Stimulated activated CD4-positive, alpha-beta T cell treated with anti-CD3 and anti-CD28 coated beads, TNF-alpha, amount 100 ng/mL, for 1 hour (primary cell): ENCODE results near the gene ANKRD12.
"Not testable (repeated sequence)": the region's sequence is repeated elsewhere in the genome, so short reads cannot be mapped to it uniquely, and the experiment has no call there.

ENCODE experiments used
- DNase-seq, 3 donors: peaks; one replicate each; pipeline ENCODE4 v3.0.0-alpha.2; 2020; ENCODE audit warnings: low read depth in 3 of 3, low spot score in 1 of 3

ANKRD12 gene

DNA sequence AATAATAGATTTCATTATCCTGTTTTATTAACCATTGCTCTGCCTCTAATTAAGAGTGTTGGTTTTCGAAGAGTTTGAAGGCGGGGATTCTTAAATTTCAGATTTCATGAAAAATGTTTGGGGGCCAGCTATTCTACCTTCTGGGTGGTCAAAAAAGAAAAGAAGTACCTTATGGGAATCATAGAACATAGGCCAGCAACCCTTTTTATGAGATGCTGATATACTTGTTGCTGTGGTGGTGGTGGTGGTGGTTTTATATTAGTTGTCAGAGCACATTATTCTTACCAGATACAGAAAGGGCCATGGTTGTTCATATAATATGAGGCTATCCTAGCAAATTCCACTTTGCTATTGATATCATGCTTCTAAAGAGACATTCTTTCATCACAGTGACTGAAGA lies 4.4 kb downstream of the ANKRD12 start:
- no peak for DNase-seq

GRCh38 chr18:9146224-9146623 lies 9.6 kb downstream of the ANKRD12 start:
- no peak for DNase-seq

DNA sequence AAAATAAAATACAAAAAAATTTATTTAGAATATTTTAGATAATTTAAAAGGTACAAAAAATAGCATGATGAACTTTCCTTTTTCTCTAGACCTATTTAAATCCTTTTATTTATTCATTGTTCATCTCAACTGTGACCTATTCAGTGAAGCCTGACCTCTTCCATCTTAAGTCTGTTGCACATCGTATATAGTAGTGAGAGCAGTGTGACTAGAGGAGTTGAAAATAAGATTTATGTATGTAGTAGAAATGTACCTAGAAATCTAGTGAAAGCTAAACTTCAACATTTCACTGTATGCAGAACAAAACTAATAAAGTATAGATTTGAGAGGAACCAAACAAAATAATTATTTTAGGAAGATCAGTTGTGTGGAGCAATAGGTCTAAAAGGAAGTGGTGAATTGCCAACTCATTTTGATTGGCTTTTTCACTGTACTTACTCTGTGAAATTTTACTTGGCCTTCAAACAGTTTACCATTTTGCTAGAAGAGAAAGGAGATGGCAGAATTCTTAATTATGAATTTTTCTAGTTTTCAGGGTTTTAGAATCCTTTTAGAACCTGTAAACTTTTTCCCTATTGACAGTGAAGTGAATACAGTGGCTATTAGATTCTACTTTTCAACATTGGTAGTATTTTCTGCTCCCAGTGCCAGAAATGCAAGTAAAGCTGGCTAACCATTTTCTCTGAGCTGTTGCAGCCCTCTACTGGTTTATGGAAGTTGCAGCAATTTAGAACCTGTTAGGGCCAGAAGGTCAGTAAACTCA lies 11.0 kb downstream of the ANKRD12 start:
- no peak for DNase-seq

GRCh38 chr18:9148203-9148552 lies 11.6 kb downstream of the ANKRD12 start:
- DNase-seq = no peak

DNA sequence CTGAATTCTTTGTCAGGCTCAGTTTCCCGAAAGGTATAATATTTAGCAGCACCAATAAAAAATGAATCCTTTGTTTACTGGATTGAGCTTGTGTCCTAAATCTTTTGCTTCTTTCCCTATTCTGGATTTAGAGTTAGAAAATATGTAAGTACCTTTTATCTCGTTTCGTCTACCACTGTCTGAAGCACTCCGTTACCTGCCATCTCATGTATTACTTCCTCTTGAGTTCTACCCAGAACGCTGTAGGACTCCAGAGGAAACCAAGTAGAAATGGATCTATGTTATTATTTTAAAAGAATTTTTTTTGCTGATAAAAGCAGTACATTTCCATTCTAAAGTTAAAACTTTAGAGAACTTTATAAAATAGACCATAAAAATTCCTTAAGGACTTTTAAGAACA lies 13.5 kb downstream of the ANKRD12 start:
- DNase-seq = no peak

DNA sequence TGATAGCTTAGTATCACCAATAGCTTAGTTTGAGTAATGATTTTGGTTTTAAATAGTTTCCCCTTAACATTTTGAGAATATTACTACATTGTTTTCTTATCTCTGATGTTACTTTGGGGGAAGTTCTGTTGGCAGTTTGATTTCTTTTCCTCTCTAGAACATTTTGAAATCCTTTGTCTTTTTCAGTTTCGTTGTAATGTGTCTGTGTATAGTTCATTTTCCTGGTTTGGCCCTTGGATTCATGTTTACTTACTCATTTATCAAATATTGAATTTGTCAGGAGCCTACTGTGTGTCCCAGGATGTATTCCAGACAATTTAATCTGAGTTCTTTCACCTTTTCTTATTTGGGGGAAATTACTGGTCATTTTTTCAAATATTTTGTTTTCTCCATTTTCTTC lies 16.7 kb downstream of the ANKRD12 start:
- DNase-seq = no peak

DNA sequence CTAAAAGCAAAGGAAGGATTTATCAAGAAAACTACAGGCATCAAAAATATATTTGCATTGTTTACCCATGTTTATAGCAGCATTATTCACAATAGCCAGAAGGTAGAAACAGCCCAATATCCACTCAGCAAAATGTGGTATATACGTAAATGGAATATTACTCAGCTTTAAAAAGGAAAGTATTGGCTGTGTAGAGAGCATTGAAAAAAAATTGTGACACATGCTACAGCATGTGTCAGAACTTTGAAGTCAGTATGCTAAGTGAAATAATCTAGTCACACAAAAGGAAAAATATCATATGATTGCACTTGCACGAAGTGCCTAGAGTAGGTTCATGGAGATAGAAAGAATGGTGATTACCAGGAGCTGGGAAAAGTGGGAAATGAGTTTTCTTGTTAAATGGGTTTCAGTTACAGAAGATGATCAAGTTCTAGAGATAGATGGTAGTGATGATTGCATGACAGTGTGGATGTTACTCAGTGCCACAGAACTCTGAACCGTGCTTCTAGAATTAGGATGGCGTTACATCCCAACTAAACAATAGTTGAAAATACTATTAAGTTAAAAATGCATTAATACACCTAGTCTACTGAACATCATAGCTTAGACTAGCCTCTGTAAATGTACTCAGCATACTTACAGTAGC lies 20.1 kb downstream of the ANKRD12 start:
- DNase-seq = no peak

- DNase-seq = no peak
These were observed 21.2 kb downstream of the ANKRD12 start for GRCh38 chr18:9157806-9158205.

GRCh38 chr18:9160014-9160413 lies 23.4 kb downstream of the ANKRD12 start:
- DNase-seq = no peak

DNA sequence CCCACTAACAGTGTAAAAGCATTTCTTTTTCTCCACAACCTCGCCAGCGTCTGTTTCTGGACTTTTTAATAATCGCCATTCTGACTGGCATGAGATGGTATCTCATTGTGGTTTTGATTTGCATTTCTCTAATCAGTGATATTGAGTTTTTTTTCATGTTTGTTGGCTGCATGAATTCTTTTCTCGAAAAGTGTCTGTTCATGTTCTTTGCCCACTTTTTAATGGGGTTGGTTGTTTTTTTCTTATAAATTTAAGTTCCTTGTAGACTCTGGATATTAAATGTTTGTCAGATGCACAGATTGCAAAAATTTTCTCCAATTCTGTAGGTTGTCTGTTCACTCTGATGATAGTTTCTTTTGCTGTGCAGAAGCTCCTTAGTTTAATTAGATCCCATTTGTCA lies 26.1 kb downstream of the ANKRD12 start:
- DNase-seq = not testable (repeated sequence)

GRCh38 chr18:9164149-9164548 lies 27.6 kb downstream of the ANKRD12 start:
- DNase-seq = not testable (repeated sequence)

DNA sequence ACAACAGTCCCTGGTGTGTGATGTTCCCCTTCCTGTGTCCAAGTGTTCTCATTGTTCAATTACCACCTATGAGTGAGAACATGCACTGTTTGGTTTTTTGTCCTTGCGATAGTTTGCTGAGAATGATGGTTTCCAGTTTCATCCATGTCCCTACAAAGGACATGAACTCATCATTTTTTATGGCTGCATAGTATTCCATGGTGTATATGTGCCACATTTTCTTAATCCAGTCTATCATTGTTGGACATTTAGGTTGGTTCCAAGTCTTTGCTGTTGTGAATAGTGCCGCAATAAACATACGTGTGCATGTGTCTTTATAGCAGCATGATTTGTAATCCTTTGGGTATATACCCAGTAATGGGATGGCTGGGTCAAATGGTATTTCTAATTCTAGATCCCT lies 29.3 kb downstream of the ANKRD12 start:
- not testable (repeated sequence) for DNase-seq

DNA sequence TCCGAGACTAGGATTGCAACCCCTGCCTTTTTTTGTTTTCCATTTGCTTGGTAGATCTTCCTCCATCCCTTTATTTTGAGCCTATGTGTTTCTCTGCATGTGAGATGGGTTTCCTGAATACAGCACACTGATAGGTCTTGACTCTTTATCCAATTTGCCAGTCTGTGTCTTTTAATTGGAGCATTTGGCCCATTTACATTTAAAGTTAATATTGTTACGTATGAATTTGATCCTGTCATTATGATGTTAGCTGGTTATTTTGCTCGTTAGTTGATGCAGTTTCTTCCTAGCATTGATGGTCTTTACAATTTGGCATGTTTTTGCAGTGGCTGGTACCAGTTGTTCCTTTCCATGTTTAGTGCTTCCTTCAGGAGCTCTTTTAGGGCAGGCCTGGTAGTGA lies 32.9 kb downstream of the ANKRD12 start:
- DNase-seq = not testable (repeated sequence)

DNA sequence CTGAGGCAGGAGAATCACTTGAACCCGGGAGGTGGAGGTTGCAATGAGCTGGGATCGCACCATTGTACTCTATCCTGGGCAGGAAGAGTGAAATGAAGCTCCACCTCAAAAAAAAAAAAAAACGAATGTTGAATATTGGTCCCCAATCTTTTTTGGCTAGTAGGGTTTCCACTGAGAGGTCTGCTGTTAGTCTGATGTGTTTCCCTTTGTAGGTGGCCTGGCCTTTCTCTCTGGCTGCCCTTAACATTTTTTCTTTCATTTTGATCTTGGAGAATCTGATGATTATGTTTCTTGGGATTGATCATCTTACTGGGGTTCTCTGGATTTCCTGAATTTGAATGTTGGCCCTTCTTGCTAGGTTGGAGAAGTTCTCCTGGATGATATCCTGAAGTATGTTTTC lies 35.3 kb downstream of the ANKRD12 start:
- not testable (repeated sequence) for DNase-seq

- DNase-seq = no peak
These were observed 36.0 kb downstream of the ANKRD12 start for GRCh38 chr18:9172506-9173127.

DNA sequence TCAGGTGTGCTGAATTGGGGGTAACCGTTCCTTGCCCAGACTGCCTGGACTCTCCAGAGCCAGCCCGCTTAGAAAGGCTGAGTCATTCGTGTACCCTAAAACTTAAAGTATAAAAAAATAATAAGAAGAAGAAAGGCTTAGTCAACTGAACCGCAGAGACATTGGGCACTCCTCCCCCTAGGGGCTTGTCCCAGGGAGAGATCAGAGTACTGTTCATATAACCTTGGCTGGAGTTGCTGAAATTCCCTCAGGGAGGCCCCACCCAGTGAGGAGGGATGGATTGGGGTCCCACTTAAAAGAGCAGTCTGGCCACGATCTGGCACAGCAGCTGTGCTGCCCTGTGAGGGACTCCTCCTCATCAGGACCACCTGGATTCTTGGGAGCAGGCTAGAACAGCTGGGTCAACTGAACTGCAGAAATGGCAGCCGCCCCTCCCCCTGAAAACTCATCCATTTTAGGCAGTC lies 37.2 kb downstream of the ANKRD12 start:
- no peak for DNase-seq

GRCh38 chr18:9174302-9174701 lies 37.7 kb downstream of the ANKRD12 start:
- DNase-seq = no peak

DNA sequence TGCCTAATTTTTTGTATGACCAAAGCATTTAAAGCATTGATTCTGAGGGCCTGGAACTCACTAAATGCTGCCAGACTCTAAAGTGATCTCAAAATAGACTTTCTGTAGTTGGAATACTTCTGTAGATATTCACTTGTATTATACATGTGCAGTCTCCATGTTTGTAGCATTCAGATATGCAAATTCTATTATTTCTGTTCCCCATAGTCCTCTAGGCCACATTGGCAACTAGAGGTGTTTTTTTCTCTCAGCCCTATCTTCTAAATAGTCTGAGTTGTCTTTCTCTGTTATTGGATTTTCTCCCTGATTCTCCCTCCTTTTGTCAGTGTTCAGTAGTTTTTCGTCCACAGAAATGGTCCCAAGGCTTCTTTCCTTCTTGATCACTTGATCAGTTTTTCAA lies 38.5 kb downstream of the ANKRD12 start:
- DNase-seq = no peak

DNA sequence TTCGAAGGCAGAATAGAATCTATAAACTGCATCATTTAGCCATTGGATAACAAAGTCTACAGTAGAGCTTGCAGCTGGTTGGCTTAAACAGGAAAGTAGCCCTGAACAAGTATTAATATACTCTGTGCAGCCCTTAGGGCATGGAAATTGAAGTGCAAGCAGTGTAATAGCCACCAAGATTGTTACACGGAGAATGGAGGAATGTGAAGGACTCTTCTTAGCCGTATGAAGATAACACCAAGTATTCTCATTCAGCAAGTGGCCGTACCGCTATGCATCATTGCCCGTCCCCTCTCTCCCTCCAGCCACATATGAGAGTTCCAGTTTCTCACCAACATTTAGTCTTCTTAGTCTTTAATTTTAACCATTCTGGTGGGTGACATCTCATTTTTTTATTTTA lies 40.5 kb downstream of the ANKRD12 start:
- no peak for DNase-seq

GRCh38 chr18:9177466-9177865 lies 40.9 kb downstream of the ANKRD12 start:
- DNase-seq = no peak

DNA sequence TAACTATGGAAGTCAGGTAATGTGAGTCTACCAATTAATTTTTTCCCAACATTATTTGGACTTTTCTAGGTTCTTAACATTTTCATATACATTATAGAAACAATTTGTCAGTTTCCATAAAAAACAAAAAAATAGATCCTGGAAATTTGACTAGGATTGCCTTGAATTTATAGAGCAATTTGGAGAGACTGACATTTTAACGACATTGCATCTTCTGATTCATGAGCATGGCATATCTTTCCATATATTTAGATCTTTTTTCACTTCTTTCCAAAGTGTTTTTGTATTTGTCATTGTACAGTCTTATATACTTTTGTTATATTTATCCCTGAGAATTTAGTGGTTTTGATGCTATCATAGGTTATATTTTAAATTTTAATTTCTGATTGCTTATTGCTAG lies 42.0 kb downstream of the ANKRD12 start:
- DNase-seq = no peak

GRCh38 chr18:9181275-9181674 lies 44.7 kb downstream of the ANKRD12 start:
- DNase-seq = no peak
